Measurements from ENCODE around the gene NPBWR2. TPM values are rescaled to one million over a fixed set of nuclear protein-coding genes. Genes with fewer than 3 reads are reported as not detected.
A peak's percentile ranks its signal among the peaks of the same experiment; 100 is the strongest.

Gene NPBWR2
- total RNA-seq, 2 experiments from 2014 or later = not detected

DNA sequence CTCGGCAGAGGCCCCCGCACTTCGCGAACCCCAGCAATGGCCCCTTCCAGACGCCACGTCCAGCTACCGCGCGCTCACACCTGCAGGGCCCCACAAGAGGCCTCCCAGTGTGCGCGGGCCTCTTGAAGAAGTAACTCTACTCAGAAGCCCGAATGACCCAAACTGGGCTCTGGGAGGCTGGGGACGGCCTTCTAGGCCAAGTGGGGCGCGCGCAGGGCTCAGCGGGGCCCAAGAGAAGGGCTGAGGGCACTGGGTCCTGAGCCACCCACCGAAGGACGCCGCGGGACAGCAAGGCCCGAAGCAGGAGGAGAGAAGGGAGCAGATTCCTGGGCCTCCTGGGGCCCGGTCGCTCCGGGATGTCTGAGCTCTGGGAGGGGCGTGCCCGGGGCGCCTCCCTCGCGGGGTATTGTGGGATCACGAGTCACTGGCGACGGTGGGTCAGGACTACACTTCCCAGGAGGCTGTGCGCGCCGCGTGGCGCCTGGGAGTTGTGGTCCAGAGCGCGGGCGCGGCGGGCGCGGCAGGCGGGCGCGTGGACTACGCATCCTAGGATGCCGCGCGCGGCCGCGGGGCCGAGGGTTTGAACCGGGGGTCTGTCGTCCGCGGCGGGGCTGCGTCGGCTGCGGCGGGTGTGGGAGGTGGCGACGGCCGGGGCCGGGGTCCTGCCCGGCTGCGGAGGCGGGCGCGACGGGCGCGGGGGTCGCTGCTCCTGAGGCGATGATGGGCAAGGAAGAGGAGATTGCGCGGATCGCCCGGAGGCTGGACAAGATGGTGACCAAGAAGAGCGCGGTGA is 44.6 kb downstream of the NPBWR2 start, which contains the start of gene TCEA2:
TCEA2 (plus strand) TSS at position 603 of the 793 bp plus-strand sequence; CDS start at position 718, 115 bp downstream.
- POLR2A ChIA-PET = interaction anchor here (0.7 to 1.2 kb wide), 4 partner anchors 10 to 288 kb away, joined by 3 read pairs; no protein-coding TSS in a partner anchor
- CTCF ChIA-PET = interaction anchor here (0.7 to 3.8 kb wide), 5 partner anchors 9 to 525 kb away, joined by 3 to 20 read pairs (median 3); partner anchors contain the start of gene PRPF6
- peak within 1 kb of the TSS; percentile 86 for H3K27ac Mint-ChIP-seq
- DNase-seq (peak; percentile 97), ATAC-seq (peak; percentile 82)
- H3K4me1 Mint-ChIP-seq (ENCODE audit: low read depth) = peaks cover 56% of the 10 kb centered on the region
- H3K4me3 Mint-ChIP-seq = peak within 1 kb of the TSS; percentile 85
- no peaks in the 10 kb centered on the region for H3K27me3 Mint-ChIP-seq (ENCODE audit: low read depth)
- H3K36me3 Mint-ChIP-seq (ENCODE audit: low read depth) = no peaks in the 10 kb centered on the region
- no peaks in the 10 kb centered on the region for H3K9me3 Mint-ChIP-seq (ENCODE audit: insufficient read depth)

DNA sequence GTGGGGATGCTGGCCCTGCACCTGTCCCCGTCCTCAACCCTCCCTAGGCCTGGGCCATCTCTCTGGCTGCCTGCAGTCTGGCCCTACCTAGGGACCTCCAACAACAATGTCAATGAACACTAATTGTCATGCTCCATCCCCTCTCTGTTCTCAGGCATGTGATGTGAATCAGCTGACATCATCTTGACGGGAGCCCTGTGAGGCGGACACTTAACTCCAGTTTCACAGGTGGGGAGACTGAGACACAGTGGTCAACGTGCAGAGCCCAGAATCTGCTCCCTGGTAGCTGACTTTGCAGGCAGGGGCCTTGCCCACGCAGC is 45.1 kb downstream of the NPBWR2 start:
- Mint-ChIP-seq H3K27me3 (ENCODE audit: low read depth) (no peaks in the 10 kb centered on the region), H3K36me3 (ENCODE audit: low read depth) (no peaks in the 10 kb centered on the region), H3K4me1 (ENCODE audit: low read depth) (peaks cover 57% of the 10 kb centered on the region), H3K4me3 (peak overlapping the region; percentile 85), H3K9me3 (ENCODE audit: insufficient read depth) (no peaks in the 10 kb centered on the region), H3K27ac (peak overlapping the region; percentile 14)
- ChIA-PET CTCF (interaction anchor here (1.0 to 3.8 kb wide), 4 partner anchors 9 to 524 kb away, joined by 3 to 20 read pairs (median 4); no protein-coding TSS in a partner anchor), POLR2A (interaction anchor here (1.0 to 1.2 kb wide), 3 partner anchors 9 to 198 kb away, joined by 3 read pairs; no protein-coding TSS in a partner anchor)
- DNase-seq (no peak), ATAC-seq (no peak)

DNA sequence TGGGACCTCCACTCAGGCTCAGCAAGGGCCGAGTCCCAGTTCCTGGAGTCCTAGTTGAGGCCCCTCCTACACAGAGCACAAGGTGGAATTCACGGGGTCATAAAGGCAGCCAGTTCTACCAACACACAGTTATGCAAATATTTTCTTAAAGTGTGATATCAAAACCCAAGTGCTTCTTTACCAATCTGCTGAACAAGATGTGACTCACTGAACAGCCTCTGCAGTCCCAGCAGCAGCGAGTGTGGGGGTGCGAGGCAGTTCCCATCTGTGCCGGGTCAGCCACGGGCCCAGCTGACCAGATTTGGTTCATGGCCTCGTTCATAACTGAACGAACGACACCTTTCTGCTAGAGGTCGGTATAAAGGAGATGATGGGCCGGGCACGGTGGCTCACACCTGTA is 48.8 kb downstream of the NPBWR2 start:
- H3K4me1 Mint-ChIP-seq (ENCODE audit: low read depth) = peaks cover 41% of the 10 kb centered on the region
- no peaks in the 10 kb centered on the region for H3K36me3 Mint-ChIP-seq (ENCODE audit: low read depth)
- no peaks in the 10 kb centered on the region for H3K9me3 Mint-ChIP-seq (ENCODE audit: insufficient read depth)
- H3K27me3 Mint-ChIP-seq (ENCODE audit: low read depth) = no peaks in the 10 kb centered on the region
- POLR2A ChIA-PET = no interaction called here
- DNase-seq (no peak), ATAC-seq (no peak)
- peak overlapping the region; percentile 25 for H3K27ac Mint-ChIP-seq
- H3K4me3 Mint-ChIP-seq = peak overlapping the region; percentile 75
- CTCF ChIA-PET = interaction anchor here (1.3 to 3.5 kb wide), 4 partner anchors 14 to 78 kb away, joined by 3 to 24 read pairs (median 14); partner anchors contain the start of genes PRPF6 and SAMD10

DNA sequence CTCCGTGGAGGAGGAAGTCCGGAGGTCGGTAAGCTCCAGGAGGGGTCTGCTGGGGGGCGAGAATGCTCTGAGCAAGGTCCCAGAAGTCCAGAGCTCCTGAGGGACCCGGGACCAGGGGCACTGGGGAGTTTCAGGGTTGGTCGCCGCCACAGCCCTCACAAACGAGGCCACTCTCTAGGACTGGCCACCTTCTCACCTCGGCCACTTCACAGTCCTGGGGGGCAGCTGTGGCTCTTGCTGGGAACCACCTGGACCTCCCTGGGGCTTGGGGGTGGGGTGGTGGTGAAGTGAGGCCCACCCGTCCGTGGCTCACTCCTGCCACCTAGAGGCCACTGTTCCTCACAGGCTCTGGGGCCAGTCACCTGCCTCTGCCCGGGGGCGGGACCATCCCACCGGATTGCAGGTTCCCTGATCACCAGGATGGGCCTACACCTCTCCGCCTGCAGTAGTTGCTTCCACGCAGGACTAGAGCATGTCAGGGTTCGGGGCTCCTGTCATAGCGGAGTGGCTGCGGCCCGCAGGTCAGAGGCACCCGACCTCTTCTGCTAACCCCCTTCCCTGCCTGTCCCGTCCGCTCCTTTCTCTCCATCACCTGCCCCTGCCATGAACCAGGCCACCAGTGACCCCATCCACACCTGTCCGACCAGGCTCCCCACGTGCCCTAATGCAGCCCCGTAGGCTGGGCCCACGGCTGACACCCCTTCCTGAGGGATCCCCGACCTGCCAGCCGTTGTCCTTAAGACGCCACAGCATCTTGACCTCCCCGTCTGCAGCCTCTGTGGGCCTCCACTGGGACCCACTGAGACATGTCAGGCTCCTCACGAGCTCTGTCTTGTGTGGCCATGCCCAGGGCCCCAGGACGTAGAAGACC is 49.5 kb downstream of the NPBWR2 start:
- H3K4me1 Mint-ChIP-seq (ENCODE audit: low read depth) = peaks cover 44% of the 10 kb centered on the region
- peak; percentile 88 for DNase-seq
- H3K27ac Mint-ChIP-seq = peak overlapping the region; percentile 86
- H3K9me3 Mint-ChIP-seq (ENCODE audit: insufficient read depth) = no peaks in the 10 kb centered on the region
- peak overlapping the region; percentile 75 for H3K4me3 Mint-ChIP-seq
- peak; percentile 85 for ATAC-seq
- no peaks in the 10 kb centered on the region for H3K36me3 Mint-ChIP-seq (ENCODE audit: low read depth)
- ChIA-PET POLR2A (interaction anchor here (0.9 kb wide), 1 partner anchor 19 kb away, joined by 6 read pairs; no protein-coding TSS in a partner anchor), CTCF (interaction anchor here (0.7 to 3.5 kb wide), 12 partner anchors 9 to 416 kb away, joined by 3 to 24 read pairs (median 4); partner anchors contain the start of genes ARFRP1, LKAAEAR1, PRPF6 and SAMD10)
- peaks cover 4% of the 10 kb centered on the region for H3K27me3 Mint-ChIP-seq (ENCODE audit: low read depth)

DNA sequence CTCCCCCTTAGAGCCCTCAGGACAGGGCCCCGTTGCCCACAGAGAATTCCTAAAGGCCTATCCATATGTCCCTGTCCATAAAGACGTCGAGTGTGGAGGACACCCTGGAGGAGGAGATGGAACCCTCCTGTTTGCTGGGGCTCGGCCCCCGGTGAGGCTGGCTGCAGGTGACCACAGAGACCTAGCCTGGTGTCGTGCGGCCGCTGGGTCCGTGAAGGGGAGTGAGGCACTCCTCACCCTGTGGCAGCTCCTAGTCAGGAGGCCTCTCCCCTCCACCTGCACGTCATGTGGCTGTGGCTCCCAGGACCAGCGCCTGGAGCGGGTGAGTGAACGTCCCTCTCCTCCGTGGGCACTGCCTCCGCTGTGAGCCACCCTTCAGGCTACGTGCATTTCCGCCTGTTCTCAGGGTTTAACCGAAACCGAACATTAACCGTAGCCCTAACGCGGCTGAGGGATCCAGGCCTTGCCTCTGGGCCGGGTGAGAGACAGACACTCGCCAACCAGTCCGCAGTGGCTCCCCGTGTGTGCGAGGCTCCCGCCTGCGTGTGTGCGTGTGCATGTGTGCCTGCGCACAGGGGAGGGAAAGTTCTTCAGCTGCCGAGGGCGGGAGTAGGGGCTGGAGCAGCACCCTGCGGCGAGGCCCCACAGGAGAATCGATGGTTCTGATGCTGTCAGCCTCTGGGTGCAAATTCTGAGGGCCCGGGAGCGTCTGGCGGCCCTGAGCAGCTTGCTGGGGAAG is 50.3 kb downstream of the NPBWR2 start:
- Mint-ChIP-seq H3K27me3 (ENCODE audit: low read depth) (peaks cover 4% of the 10 kb centered on the region), H3K4me3 (peak overlapping the region; percentile 75), H3K27ac (peak overlapping the region; percentile 86), H3K4me1 (ENCODE audit: low read depth) (peaks cover 42% of the 10 kb centered on the region), H3K9me3 (ENCODE audit: insufficient read depth) (no peaks in the 10 kb centered on the region), H3K36me3 (ENCODE audit: low read depth) (no peaks in the 10 kb centered on the region)
- ChIA-PET CTCF (interaction anchor here (0.7 to 3.5 kb wide), 11 partner anchors 9 to 415 kb away, joined by 3 to 24 read pairs (median 4); partner anchors contain the start of genes ARFRP1, LKAAEAR1, PRPF6 and SAMD10), POLR2A (interaction anchor here (0.9 kb wide), 1 partner anchor 19 kb away, joined by 6 read pairs; no protein-coding TSS in a partner anchor)
- ATAC-seq (peak; percentile 49), DNase-seq (peak; percentile 51)

DNA sequence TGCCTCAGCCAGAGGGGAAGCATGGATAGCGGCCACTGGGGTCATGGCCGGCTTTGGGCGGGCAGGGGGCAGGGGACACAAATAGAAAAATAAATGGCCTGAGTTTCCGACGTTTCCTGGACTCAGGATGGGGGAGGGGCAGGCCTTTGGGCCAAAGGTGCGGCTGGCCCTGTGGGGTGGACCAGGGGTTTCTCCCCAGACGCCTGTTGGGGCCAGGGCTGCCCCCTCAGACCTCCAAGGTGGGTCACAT is 50.8 kb downstream of the NPBWR2 start:
- Mint-ChIP-seq H3K9me3 (ENCODE audit: insufficient read depth) (no peaks in the 10 kb centered on the region), H3K4me1 (ENCODE audit: low read depth) (peaks cover 37% of the 10 kb centered on the region), H3K27ac (no peak overlapping the region), H3K4me3 (no peak overlapping the region), H3K36me3 (ENCODE audit: low read depth) (no peaks in the 10 kb centered on the region), H3K27me3 (ENCODE audit: low read depth) (peaks cover 6% of the 10 kb centered on the region)
- DNase-seq (no peak), ATAC-seq (no peak)
- POLR2A ChIA-PET = no interaction called here
- CTCF ChIA-PET = interaction anchor here (3.1 to 3.5 kb wide), 2 partner anchors 17 to 76 kb away, joined by 19 to 24 read pairs; partner anchors contain the start of genes PRPF6 and SAMD10

DNA sequence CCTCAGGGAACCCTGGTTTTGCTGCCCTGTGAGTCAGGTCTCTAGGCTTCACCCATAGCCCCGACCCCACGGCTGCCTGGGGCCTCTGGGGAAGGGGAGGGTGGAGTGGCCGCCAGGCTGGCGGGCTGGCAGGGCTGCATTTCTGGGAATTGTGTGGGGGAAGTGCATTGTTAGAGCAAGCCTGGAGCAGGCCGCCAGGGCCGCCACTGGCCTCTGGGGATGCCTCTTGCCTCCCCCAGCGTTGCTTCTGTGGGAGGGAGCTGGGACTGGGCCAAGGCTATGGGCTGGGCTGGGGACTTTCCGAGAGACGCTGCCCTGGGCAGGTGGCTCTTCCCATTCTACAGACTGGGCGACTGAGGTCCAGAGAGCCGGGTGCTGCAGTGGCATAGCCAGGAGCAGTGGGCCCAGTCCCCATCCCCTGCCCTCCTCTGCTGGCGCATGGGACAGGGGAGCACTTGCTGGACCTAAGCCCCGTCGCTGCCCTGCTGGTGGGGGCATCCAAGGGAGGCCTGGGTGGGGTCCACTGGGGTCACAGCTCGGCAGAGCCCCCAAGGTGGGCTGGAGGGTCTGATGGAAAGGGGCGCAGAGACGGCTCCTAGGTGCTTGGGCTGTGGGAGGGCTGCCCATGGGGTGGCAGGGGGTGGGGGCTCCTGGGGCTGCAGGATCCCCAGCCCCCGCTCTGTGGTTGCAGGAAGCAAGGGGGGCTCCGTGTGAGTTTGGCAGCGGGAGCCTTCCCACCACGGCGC is 51.3 kb downstream of the NPBWR2 start:
- no peak overlapping the region for H3K27ac Mint-ChIP-seq
- peaks cover 8% of the 10 kb centered on the region for H3K27me3 Mint-ChIP-seq (ENCODE audit: low read depth)
- CTCF ChIA-PET = interaction anchor here (3.1 to 3.5 kb wide), 2 partner anchors 16 to 76 kb away, joined by 19 to 24 read pairs; partner anchors contain the start of genes PRPF6 and SAMD10
- H3K9me3 Mint-ChIP-seq (ENCODE audit: insufficient read depth) = no peaks in the 10 kb centered on the region
- DNase-seq = no peak
- POLR2A ChIA-PET = interaction anchor here (1.5 kb wide), 1 partner anchor 19 kb away, joined by 3 read pairs; no protein-coding TSS in a partner anchor
- peaks cover 37% of the 10 kb centered on the region for H3K4me1 Mint-ChIP-seq (ENCODE audit: low read depth)
- ATAC-seq = no peak
- no peaks in the 10 kb centered on the region for H3K36me3 Mint-ChIP-seq (ENCODE audit: low read depth)
- no peak overlapping the region for H3K4me3 Mint-ChIP-seq

DNA sequence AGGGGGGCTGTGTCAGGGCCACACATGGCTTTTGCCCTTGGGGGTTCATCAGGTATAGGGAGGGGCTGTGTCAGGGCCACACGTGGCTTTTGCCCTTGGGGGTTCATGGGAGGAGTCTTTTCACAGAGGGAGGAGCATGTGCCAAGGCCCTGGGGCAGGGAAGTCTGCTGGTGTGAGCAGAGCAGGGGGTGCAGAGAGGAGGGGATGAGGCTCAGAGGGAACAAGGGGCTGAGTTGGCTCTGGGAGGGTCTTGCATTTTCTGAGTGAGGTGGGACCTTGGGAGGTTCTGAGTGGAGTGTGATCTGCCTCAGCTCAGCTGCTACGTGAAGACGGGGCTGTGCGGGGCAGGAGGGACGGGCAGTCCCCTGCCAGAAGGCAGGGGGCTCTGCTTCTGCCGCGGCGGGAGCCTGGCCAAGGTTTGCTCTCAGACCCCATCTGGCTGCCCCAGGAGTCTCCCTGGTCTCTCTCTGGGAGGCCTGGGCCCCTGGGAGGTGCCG is 51.9 kb downstream of the NPBWR2 start:
- peaks cover 14% of the 10 kb centered on the region for H3K27me3 Mint-ChIP-seq (ENCODE audit: low read depth)
- H3K36me3 Mint-ChIP-seq (ENCODE audit: low read depth) = no peaks in the 10 kb centered on the region
- no peak overlapping the region for H3K4me3 Mint-ChIP-seq
- no peaks in the 10 kb centered on the region for H3K9me3 Mint-ChIP-seq (ENCODE audit: insufficient read depth)
- ChIA-PET POLR2A (interaction anchor here (1.5 kb wide), 1 partner anchor 19 kb away, joined by 3 read pairs; no protein-coding TSS in a partner anchor), CTCF (interaction anchor here (1.2 to 7.5 kb wide), 4 partner anchors 16 to 64 kb away, joined by 3 to 51 read pairs (median 14); partner anchors contain the start of gene OPRL1)
- H3K4me1 Mint-ChIP-seq (ENCODE audit: low read depth) = peaks cover 39% of the 10 kb centered on the region
- ATAC-seq (no peak), DNase-seq (no peak)
- H3K27ac Mint-ChIP-seq = peak overlapping the region; percentile 30

DNA sequence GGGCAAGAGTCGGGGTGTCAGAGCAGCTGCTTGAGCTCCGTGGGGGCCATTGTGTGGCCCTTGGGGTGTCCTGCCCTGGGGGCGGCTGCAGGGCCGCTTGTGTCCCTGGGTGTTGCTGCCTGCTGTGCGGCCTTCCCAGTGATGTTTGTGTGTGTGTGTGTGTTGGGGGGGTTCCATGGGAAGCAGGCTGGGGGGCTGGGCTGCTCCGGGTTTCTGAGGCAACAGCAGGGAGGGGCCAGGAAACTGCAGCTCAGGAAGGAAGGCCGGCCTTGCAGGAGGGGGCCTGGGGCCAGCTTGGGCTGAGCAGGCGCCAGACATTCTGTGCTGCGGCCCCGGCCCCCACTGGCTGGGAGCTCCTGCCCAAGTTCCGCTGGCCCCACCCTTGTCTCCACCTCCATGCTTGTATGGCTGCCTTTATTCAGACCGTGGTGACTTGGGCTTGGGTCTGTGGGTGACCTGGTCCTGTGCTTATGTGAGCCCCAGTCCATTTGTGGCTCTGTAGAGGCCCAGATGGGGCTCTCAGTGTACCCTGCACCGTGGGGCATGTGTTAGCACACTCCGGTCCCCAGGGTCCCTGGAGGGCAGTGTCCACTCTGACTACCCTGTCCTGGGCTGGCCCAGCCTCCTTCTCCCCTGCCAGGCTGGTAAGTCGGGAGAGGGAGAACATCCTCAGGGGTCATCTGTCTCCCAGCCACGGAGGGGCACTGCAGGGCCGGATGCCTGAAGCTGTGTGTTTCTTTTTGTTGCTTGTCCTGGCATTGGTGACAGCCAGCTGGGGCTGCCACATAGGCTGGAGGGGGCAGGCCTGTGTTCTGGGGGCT is 53.3 kb downstream of the NPBWR2 start:
- ChIA-PET CTCF (interaction anchor here (0.6 to 7.5 kb wide), 9 partner anchors 9 to 74 kb away, joined by 3 to 51 read pairs (median 3); partner anchors contain the start of genes OPRL1, PRPF6, SAMD10 and TCEA2), POLR2A (interaction anchor here (0.8 to 1.2 kb wide), 2 partner anchors 12 to 15 kb away, joined by 3 to 4 read pairs; no protein-coding TSS in a partner anchor)
- no peak for ATAC-seq
- no peaks in the 10 kb centered on the region for H3K36me3 Mint-ChIP-seq (ENCODE audit: low read depth)
- no peak for DNase-seq
- H3K27me3 Mint-ChIP-seq (ENCODE audit: low read depth) = peaks cover 20% of the 10 kb centered on the region
- peak overlapping the region; percentile 43 for H3K27ac Mint-ChIP-seq
- H3K4me3 Mint-ChIP-seq = no peak overlapping the region
- H3K9me3 Mint-ChIP-seq (ENCODE audit: insufficient read depth) = no peaks in the 10 kb centered on the region
- H3K4me1 Mint-ChIP-seq (ENCODE audit: low read depth) = peaks cover 38% of the 10 kb centered on the region
